ENCODE measurements around the gene EBF4.
"Not testable (repeated sequence)": the region's sequence is repeated elsewhere in the genome, so short reads cannot be mapped to it uniquely, and the experiment has no call there.

EBF4 gene

DNA sequence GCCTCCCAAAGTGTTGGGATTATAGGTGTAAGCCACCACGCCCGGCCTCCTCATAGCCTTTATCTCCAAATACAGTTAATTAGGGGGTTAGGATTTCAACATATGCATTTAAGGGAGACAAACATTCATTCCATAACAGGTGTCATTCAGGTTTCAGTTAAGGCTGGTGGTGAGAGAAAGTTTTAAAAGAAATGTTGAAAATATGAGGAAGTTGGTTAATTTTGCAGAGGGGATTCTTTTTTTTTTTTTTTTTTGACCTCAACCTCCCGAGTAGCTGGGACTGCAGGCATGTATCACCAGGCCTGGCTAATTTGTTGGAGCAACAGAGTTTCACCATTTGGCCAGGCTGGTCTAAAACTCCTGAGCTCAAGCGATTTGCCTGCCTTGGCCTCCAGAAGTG is 12.5 kb upstream of the EBF4 start:
- no peak for DNase-seq

DNA sequence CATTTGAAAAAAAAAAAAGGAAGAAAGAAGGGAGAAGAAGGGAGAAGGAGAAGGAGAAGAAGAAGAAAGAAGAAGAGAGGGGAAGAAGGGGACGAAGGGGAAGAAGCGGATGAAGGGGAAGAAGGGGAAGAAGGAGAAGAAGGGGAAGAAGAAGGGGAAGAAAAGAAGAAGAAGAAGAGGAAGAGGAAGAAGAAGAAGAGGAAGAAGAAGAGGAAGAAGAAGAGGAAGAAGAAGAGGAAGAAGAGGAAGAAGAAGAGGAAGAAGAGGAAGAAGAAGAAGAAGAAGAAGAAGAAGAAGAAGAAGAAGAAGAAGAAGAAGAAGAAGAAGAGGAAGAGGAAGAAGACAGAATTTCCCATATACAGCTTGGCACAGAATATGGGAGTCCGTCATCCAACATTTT is 10.5 kb upstream of the EBF4 start:
- DNase-seq, result not testable (repeated sequence)

DNA sequence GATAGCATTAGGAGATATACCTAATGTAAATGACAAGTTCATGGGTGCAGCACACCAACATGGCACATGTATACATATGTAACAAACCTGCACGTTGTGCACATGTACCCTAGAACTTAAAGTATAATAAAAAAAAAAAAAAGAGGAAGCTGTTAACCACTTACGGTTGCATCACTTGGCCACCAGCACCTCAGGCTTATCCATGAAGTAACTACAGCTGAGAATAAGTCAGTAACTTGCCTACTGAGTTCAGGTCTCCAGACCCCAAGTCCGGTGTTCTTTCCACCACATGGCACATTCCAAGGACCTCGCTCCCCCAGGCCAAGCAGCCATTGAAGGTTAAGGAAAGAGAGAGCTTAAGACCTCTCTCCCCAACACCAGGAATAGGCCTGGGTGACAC is 7.8 kb upstream of the EBF4 start:
- not testable (repeated sequence) for DNase-seq

DNA sequence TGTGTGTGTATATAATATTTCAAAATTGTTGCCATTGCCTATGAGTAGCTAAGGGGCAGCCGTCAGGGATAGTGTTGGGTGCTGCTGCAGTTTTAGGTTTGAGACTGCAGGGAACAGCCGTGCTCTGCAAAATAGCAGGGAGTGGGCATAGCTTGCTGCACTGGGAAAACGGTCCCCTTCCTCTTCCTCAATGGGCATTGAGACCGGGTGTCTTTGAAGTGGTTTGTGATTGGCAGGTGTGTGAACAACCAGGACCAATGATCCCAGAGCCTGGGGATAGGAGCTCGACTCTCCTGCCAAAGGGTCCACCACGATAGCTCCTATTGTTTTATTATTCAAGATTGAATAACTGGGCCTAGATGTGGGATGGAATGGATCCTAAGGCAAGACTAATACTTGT is 5.1 kb upstream of the EBF4 start:
- DNase-seq, result no peak

DNA sequence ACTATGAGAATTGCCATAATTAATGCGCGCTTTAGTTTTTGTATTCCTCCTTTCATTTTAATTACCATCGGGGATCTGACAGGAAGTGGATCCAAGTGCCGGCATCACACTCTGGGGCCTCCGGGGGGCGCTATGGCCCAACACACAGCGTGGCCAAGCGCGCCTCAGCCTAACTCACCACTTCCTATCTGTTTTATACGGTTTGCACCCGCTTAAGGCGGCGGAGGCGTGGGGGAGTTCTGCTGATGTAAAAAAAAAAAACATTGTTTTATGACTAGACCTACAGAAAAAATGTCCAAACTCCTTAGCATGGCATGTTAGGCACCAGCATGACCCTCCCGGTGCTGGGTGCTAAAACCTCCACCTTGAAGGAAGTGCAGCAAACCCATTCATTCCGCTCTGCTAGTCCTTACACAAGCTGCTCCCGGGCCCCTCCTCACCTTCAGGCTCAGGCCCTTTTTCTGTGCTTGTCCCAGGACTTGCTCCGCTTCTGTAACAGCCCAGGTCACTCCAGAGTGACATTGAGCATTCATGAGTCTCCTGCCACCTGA is 4.5 kb upstream of the EBF4 start:
- DNase-seq, result peak; percentile 62 to 70

DNA sequence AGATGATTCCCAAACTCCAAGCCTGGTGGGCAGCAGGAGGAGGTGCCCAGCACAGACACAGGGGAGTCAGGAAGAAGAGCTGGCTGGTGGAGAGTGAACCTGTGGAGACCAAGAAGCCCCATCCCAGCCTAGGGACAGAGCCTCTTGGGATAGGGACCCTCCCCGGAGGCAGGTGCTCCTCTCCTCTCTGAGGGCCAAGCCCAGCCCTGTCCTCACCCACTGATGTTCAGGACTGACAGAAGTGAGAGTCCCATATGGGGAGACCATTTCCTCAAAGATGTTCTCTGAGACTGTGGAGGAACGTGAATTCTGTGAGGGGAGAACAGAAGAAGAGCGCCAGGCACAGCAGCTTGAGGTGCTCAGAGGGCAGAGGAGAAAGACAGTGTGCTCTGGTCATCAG is 2.4 kb upstream of the EBF4 start:
- DNase-seq, result no peak

DNA sequence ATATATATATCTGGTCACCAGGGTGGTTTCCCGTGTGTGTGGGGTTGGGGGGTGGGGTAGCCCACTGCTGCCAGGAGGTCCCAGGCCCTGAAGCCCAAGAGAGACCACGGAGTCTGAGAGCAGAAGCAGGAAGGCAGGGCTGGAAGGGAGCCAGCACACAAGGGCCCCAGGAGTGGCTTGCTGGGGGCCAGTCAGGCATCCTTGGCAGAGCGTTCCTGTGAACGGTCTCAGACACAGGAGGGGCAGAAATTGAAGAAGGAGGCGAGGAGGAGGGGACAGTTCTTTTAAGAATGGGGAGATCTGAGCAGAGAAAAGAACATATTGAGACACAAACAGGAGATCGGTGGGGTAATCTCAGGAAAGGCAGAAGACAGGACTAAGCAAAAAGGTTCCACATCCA is 1.9 kb upstream of the EBF4 start:
- no peak for DNase-seq

DNA sequence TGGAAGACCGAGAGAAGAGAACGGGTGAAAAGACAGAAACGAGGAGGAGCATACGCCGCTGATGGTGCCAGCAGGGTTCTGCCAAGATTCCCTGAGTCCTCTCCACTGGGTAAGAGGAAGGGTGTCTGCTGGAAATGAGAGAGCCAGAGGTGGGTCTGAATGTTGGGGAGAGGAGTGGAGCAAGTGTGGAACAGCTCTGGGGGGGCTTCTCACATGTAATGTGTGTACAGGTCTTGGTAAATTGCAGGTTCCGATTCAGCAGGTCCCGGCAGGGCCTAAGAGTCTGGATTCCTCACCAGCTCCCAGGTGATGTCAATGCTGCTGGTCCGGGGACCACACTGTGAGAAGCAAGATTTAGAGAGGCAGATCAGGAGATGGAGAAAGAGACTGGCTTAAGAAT is 1.5 kb upstream of the EBF4 start:
- DNase-seq, result no peak

DNA sequence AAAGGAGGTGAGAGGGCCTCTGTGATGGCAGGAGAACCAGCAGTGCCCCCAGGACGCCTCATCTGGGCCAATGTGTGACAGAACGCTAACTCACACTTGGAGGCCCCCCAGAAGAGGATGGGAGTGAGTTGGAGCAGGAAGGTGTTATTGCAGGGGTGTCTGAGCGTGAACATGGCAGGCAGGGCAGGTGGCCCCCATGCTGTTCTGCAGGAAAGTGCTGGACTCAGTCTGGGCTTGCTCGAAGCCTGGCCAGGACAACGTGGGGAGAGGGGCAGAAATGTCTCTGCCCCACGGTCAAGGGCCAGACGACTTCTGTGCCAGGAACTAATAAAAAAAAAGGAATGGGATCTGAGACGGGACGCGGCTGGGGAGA is 931 bp upstream of the EBF4 start:
- DNase-seq, result no peak

DNA sequence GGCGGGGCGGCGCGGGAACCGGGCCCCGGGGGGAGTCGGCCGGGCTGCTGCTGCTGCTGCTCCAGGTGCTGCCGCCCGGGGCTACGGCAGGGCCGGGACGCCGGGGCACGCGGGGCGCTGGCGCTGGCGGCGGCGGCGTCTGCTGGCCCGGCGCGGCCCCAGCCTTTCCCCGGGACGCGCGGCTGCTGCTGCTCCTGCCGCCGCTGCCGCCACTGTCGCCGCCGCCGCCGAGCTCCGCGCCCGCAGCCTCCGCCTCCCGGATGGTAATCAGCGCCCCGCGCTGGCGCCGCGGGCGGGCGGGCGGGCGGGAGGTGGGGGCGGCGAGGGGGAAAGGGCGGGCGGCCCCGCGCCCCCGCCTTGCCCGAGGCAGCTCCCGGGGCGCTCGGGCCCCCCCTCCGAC is 306 bp downstream of the EBF4 start:
- DNase-seq, result peak in 1 of 2 experiments; percentile 16

DNA sequence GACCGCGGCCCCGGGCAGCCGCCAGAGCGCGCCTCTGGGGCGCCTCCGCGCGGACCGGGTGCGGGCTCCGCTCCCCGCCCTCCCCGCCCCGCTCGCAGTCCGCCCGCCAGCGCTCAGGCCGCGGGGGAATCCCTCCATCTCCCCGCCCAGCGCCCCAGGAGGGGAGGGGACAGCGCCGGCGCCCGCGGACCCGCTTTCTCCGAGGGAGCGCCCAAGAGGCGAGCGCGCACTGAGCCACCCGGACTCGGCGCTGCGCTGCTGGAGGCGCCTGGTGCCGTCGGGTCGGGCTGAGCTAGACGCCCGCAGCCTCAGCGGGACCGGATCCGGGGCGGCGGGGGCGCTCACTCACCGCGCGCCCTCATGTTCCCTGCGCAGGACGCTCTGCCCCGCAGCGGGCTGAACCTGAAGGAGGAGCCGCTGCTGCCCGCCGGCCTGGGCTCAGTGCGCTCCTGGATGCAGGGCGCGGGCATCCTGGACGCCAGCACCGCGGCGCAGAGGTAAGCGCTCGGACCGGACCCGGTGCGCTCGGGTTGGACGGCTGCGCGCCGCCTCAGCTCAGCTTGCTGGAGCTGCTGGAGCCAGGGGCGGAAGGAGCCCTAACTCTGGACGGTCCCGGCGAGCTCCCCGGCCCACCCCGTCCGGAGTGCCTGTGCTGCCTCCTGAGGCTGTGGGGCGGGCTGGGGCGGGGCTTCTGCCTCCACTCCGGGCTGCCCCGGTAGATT is 867 bp downstream of the EBF4 start:
- peak; percentile 44 to 48 for DNase-seq

DNA sequence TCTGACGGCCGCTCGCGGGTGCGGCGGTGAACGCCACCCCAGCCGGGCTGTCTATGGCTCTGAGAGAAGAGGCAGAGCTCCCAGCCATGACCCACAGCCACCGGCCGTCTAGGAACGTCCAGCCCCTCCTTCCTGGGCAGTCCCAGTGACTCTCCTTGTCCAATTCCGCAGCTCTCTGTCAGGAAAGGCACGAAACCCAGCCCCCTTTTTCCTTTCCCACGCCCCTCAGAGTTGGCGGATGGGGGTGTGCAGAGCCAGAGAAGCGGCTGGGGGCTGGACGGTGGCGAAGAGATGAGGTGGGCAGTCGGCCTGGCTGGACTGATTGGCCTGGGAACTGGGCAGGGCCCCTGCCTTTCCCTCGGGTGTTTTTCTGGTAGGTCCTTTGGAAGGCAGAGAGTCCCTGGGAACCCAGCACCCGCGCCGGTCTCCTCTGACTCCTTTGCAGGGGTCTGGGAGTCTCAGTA is 1.5 kb downstream of the EBF4 start:
- DNase-seq, result no peak

DNA sequence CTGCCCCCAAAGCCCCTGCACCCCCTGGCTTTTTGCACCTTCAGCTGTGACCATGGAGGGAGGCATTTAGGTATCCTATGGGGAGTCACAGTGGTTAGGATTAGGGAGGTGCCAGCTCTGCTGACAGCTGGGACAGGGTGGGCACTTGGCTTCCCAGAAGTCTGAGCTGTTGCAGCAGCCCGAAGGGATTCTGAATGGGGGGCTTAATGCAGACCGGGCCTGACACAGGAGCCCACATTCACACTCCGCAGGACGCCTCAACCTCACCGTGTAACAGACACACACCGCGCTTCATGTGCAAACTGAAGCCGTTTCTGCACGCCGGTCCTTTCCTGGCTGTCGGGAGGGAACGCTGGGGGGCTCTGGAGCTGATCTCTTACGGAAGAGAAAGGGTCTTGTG is 1.9 kb downstream of the EBF4 start:
- DNase-seq, result no peak

DNA sequence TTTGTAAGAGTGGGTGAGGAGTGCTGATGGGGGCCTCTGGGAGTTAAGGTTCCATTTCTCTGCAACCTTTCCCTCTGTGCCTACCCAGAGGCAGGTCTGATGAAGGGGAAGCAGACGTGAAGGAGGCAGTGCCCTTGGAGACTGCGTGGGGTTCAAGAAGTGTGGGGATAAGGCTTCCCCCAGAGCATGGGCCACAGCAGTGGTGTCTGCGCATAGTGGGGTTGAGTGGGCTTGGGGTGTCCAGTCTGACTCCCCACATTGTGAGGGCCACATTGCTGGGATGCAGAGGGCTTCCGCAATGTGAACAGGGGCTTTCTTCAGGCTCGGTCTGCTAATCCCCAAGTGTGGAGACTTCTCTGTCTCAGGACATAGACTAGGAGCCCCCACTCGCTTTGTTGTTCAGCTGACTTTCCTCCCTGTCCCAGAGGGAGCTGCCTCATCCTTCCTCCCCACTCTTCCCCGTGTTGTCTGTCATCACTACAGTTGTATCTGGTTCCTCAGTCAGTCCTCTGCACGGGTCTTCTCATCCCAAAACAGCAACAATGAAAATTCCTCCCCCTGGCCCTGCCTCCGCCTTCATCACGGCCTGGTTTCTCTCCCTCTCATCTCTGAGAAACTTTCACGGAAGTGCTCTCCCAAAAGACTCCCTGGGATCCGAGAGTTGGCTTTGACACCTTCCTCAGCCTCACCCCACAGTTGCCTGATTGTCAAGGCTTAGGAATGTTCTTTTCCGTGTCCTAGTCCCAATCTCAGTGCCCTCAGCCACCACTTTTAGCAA is 2.8 kb downstream of the EBF4 start:
- DNase-seq, result no peak

DNA sequence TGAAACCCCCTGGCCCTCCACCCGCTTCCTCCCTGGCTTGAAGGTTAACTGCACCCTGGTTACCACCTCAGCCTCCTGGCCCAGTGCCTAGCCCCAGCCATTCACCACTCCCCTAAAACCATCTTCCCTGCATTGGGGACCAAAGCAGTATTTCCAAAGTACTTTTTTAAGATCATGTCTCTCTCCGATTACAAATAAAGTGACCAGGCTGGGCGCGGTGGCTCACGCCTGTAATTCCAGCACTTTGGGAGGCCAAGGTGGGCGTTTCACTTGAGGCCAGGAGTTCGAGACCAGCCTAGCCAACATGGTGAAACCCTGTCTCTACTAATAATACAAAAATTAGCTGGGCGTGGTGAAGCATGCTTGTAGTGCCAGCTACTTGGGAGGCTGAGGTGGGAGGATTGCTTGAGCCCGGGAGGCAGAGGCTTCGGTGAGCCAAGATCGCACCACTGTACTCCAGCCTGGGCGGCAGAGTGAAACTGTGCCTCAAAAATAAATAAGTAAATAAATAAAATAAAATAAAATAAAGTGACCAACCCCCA is 3.5 kb downstream of the EBF4 start:
- DNase-seq, result not testable (repeated sequence)

DNA sequence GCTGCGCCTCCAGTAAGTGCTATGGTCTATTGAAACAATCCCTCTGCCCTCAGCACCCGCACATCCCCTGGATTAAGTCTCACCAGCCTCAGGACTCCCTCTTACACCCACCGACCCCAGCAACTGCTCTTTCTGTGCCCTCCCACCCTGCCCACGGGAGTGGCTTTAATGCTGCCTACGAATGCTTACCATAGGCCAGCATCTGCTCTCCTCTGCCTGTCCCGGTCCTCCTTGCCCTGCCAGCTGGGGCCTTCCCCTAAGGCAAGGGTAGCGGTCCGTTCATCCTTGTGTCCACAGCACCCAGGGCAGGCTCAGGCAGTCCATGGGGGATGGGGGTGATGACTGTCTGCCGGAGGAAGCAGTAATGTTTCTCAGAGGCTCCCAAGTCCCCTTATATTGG is 4.1 kb downstream of the EBF4 start:
- no peak for DNase-seq

DNA sequence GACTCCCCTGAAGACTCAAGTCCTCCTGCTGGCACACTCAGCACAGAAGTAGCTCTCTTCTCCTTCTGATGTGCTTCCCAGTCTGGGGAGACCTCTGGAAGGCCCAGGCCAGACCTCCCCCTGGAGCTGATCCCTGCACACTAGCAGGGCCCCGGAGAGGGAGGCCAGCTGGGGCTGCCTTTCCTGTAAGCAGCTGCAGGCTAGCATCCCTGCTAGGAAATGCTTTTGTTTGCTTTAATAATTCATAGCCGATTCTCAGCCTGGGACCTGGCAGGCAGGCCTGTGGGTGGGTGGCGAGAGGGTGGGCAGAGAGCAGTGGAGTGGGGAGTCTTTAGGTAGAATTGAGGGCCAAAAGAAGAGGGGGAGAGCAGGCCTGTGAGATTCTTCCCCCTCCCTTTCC is 5.2 kb downstream of the EBF4 start:
- no peak for DNase-seq

DNA sequence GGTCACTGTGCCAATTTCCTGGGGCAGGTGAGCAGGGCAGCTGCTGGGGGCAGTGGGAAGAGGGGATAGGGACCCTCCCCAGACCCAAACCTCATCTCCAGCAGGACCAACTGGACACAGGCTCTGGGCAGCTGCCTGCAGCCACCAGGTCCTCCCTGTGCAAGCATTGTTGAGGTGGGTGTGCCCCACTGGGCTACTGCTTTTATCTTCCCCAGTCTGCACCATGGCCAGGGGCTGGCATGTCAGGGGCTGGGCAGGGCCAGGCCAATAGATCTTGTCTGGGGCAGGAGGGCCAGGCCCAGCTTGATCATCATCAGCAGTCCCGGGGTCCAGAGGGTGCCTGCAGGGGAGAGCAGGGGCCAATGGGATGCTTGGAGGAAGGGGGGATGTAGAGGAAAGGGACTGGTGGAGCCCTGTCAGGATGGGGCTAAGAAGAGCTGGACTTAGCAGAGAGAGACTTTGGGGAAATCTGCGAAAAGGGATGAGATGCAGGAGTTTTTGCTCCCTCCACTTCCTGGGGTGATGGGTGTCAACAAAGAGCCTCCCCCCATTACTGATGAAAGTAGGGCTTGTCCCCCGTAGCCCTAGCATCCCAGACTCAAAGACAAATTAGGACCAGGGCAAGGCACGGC is 5.7 kb downstream of the EBF4 start:
- DNase-seq, result no peak

DNA sequence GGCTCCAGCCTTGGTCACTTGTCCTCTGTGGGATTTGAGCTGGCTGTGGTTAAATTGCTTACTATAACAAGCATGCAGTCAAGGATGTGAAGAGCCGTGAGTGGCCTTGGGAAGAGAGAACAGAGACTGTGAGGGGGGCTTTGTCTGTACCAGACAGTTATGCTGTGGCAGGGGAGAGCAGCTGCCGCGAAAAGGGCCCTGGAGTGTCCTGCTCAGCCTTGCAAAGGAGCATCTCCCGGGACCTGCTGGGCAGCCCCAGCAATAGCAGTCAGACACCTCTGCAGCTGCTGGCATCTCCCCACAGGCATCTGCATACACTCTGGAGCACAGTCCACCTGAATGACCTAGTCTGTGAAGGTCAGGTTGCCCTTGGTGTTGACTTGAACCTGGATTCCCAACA is 6.3 kb downstream of the EBF4 start:
- DNase-seq, result no peak

DNA sequence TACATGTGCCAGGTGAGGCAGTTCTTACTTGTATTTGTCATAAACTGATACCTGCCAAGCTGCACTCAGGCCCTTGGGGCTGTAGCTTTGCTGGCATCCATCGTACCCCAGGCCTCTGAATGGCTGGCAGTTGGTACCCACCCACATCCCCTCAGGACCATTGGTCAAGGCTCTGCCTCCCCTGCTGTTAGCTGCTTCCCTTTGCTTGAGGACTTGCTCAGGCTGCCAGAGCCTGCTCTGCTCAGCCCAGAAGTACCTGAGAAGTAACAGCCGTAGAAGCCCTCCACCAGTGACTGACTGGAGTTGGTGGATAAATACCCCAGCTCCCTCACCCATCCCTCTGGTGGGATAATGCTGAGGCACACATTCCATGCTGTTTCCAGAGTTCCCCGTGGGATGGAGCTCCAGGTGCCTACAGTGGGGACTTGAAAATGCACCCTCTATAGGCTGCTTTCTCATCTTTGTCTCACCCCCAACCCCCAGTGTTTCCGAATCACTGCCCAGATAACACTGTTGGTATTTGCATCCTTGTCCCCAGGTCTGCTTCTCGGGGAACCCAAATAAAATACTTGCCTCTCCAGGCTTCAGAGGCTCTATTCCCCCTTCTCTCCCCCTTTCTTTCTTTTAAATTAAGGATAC is 7.3 kb downstream of the EBF4 start:
- DNase-seq, result no peak

DNA sequence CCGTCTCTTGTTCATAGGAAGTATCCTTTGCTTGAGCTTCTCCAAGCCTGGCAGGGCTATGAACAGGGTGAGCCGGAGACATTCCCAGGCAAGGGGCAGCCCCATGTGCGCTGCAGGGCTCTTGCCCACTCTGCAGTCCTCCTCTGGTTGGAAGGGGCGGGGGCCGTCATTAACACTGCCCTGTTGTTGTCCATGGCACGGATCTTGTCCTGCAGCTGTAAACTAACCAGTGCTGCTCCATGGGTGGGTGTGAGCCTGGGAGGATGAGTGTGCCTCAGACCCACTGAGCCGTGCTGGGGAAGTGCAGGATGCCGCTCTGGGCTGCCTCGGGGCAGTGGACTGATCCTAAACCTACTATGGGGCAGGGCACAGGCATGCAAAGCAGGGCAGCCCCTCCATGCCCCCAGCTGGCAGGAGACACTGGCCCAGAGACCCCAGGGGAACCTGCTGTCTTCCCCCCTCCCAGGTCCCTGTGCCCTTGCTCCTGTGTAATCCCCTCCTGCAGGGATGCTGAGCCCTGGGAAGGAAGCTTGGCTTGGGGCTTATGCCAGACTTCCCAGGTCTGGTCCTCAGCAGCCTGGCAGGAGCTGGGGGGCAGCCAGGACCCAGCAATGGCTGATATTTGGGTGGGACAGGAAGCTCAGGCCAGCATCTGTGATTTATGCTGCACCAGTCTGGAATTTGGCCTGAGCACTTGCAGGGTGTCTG is 8.5 kb downstream of the EBF4 start:
- DNase-seq, result no peak

DNA sequence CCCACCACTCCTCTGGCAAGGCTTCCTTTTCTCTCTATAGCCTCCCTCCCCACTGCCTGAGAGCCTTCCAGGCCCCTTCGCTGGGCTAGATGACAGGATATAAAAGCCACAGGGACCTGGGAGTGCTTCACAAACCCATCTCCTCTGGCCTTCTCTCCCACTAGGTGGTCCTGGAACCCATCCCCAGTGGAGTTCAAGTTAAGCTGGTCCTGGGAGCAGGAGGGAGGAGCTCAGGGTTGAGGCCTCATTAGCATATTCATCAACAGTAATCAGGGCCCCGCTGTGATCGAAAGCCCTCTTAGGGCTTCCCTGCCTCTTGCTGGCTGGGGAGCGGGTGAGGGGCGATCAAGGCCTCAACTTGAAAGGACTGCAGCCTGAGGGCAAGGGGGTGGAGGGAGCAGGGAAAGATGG is 9.1 kb downstream of the EBF4 start:
- DNase-seq, result no peak

Measured in stimulated activated CD4-positive, alpha-beta T cell treated with anti-CD3 and anti-CD28 coated beads, Interleukin-4, amount 100 ng/mL, for 4 hours (primary cell).